Duodenal mucosa (tissue), 2 donors: ENCODE measurements around the gene SREBF1.

Source experiments
- H3K27ac ChIP-seq: one replicate; pipeline ENCODE4 v1.7.0; 2013; ENCODE audit warnings: low read depth, low read length
- H3K27me3 ChIP-seq, 2 donors: one replicate each; pipeline ENCODE4 v1.7.0; 2013; ENCODE audit warnings: low read length in 2 of 2, control low read depth in 1 of 2; ENCODE audit not compliant: insufficient read depth in 2 of 2, control insufficient read depth in 1 of 2
- H3K36me3 ChIP-seq, 2 donors: one replicate each; pipeline ENCODE4 v1.7.0; 2013; ENCODE audit warnings: low read length in 2 of 2, control low read depth in 1 of 2; ENCODE audit not compliant: insufficient read depth in 2 of 2, control insufficient read depth in 1 of 2
- H3K4me1 ChIP-seq, 2 donors: one replicate each; pipeline ENCODE4 v1.7.0; 2013; ENCODE audit warnings: low read length in 2 of 2, control low read depth in 1 of 2; ENCODE audit not compliant: insufficient read depth in 2 of 2, control insufficient read depth in 1 of 2
- H3K4me3 ChIP-seq, 2 donors: one replicate each; pipeline ENCODE4 v1.7.0; 2013; ENCODE audit warnings: low read length in 2 of 2, low read depth in 1 of 2
- H3K9ac ChIP-seq, 2 donors: one replicate each; pipeline ENCODE4 v1.7.0; 2013; ENCODE audit warnings: low read length in 2 of 2, low read depth in 1 of 2
- H3K9me3 ChIP-seq, 2 donors: one replicate each; pipeline ENCODE4 v1.7.0; 2013; ENCODE audit warnings: low read length in 2 of 2, control low read depth in 1 of 2; ENCODE audit not compliant: control insufficient read depth in 1 of 2

The SREBF1 gene

DNA sequence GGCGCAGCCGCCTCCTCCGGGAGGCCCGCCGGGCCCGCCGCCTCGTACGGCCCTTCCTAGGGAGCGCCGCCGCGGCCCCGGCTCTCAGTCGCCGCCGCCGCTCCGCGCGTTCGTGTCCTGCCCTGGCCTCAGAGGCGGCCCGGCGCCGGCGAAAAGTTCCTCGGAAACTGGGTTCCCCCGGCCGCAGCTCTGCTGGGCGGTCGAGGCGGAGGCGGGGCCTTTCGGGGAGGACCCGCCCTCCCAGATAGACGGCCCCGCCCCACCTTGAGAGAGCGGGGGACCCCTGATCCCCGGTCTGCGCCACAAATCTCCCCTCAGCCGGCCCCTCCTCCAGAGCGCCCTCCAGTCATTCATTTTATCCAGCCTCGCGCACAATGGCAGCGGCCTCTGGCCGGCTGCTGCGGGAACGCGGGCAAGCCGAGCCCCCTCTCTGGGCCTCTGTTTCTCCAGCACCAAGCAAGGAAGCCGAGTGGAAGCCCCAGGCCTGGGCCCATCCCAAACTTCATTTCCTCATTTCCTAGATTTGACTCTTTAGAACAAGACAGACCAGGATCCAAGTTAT is at the start of gene SREBF1:
Gene SREBF1, minus strand, starts transcription at position 169 of the 562 bp plus-strand sequence. CDS start 169 bp downstream, outside the sequence.
- peak within 1 kb of the TSS; percentile 68 to 88 for H3K4me3 ChIP-seq
- H3K9me3 ChIP-seq = no peaks in the 10 kb centered on the region
- peaks cover 3 to 5% of the 10 kb centered on the region in 2 donors for H3K36me3 ChIP-seq
- no peaks in the 10 kb centered on the region for H3K27me3 ChIP-seq
- peak within 1 kb of the TSS; percentile 99 for H3K27ac ChIP-seq
- peaks cover 58 to 63% of the 10 kb centered on the region in 2 donors for H3K4me1 ChIP-seq
- peak within 1 kb of the TSS; percentile 96 to 98 for H3K9ac ChIP-seq

DNA sequence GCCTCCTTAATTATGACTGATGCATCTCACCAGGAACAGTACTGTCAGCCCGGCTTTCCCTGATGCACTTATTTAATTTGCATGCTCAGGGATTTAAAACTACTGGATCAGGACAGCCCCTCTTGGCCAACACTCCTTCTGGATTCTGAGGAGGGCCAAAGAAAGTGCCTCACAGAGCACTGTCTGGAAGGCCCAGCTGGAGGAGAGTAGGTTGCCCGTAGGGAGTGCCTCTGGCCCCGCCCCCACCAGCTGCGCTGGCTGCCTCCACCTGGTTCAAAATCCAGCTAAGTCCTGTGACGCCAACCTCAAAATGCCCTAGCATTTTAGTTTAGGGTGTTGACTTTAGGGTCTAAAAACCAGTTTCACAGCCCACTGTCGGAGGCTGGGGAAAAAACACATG is 49.4 kb upstream of the SREBF1 start:
- Histone ChIP-seq H3K36me3 (peaks cover 23 to 42% of the 10 kb centered on the region in 2 donors), H3K27me3 (no peaks in the 10 kb centered on the region), H3K9ac (no peak overlapping the region), H3K27ac (no peak overlapping the region), H3K4me3 (no peak overlapping the region), H3K9me3 (no peaks in the 10 kb centered on the region), H3K4me1 (peaks cover 6 to 11% of the 10 kb centered on the region in 2 donors)

DNA sequence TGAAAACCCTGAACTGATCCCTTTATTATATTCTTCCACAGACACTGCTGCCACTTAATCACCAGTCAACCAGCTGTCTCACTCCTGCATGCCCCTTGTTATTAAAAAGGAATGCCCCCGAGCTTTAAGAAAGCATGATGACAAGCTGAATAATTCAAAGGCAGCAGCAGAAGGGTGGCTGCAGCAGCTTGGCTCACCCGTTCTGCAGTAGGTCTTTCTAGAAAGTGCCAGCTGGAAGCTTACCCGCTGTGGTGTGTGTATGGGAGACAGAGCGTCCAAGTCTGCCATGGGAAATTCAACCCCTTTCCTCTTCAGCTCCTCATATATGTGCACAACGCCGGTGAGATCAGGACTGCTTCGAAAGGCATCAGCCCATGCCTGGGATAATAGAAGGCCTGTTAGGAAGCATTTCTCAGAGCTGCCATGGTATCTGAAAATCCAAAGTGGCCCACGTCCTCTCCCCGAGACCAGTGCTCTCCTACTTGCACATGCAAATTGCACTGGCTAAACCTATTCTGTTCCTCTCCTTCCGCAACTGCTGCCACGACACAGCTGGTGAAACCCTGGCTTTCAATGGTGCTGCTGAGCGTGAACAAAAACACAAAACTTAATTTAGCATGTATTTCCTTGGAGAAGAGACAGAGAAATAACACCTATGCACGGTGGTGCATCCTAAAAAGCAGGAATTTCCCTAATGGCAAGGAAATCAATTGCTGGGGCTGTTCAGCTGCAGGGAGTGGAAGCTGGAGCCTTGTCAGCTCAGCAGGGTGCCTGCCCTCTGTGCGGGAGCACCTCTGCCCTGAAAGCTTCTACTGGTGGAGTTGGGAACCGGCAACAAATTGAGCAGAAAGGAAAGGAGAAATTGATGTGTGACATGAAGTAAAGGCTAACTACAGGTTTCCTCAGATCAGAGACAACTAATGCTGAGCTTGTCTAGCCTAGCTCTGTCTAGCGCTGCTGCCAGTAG is 47.9 kb upstream of the SREBF1 start:
- no peak overlapping the region for H3K9ac ChIP-seq
- no peak overlapping the region for H3K4me3 ChIP-seq
- H3K9me3 ChIP-seq = no peaks in the 10 kb centered on the region
- H3K4me1 ChIP-seq = peaks cover 6 to 11% of the 10 kb centered on the region in 2 donors
- no peak overlapping the region for H3K27ac ChIP-seq
- H3K36me3 ChIP-seq = peaks cover 27 to 49% of the 10 kb centered on the region in 2 donors
- no peaks in the 10 kb centered on the region for H3K27me3 ChIP-seq

DNA sequence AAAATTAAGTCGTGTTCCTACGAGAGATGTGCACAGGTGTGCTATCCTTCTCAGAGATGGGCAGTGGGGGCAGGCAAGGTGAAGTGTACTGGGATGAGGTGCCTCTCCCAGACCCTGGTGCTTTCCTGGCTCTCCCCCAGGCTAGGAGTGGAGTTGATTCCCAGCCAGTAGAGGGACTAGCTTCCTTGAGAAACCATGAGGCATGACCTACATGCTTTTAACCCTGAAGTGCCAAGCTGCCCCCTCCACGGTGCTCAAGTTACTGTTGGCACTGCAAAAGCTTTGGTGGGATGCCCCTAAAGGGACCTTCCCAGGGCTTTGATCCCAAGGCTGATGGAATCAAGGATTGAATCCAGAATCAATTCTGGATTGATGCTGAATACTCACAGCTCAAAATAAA is 47.0 kb upstream of the SREBF1 start:
- Histone ChIP-seq H3K4me3 (no peak overlapping the region), H3K9ac (no peak overlapping the region), H3K27me3 (no peaks in the 10 kb centered on the region), H3K36me3 (peaks cover 36 to 56% of the 10 kb centered on the region in 2 donors), H3K27ac (no peak overlapping the region), H3K4me1 (peaks cover 6 to 11% of the 10 kb centered on the region in 2 donors), H3K9me3 (no peaks in the 10 kb centered on the region)

DNA sequence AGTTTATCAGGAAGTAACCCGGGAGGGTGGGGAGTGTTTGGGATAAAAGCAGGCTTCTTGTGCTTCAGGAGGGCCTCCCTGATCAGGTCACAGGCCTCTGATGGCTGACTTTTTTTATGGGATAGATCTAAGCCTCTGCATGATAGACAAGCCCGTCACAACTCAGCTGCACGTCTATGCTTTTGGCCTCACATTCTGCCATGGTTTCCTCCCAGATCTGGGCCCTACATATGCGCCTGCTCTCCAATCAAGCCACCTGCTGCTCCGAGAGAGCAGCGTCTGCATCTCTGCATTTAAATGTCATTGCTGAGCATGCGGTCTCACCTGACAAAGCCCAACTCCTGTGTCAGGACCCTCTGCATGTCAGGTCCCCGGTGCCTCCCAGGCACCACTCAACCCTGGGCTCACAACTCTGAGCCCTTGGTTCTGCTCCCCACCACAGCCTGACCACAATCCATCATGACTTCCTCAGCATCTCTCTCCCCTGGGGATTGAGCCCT is 45.3 kb upstream of the SREBF1 start:
- H3K9ac ChIP-seq = no peak overlapping the region
- no peak overlapping the region for H3K27ac ChIP-seq
- H3K27me3 ChIP-seq = no peaks in the 10 kb centered on the region
- peaks cover 49 to 69% of the 10 kb centered on the region in 2 donors for H3K36me3 ChIP-seq
- H3K9me3 ChIP-seq = no peaks in the 10 kb centered on the region
- H3K4me3 ChIP-seq = no peak overlapping the region
- peaks cover 11 to 18% of the 10 kb centered on the region in 2 donors for H3K4me1 ChIP-seq

DNA sequence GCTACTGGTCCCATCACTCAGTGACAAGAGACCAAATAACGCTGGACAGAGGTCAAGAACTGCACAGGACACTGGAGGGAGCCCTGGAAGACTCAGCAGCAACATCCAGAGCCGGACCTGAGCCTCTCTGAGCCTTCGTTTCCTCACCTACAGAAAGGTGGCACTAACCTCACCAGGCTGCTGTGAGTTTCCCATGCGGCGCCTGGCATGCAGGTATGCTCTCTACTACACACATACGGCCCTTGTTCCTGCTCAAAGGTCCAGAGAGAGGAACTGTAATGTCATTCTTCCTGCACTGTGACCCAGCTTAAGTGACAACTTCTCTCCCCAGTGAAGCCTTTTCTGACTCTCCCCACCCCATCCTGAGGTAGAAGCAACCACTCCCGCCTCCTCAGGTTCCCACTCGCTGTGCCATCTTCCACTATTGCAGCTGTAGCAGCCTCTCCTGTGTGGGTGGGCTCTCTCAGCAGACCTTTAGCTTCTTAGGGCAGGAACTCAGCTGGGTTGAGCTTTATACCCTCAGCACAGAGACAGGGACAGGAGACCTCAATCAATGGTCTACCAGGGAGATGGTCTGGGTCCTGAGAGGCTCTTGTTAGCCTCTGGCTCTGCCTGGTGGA is 43.9 kb upstream of the SREBF1 start:
- Histone ChIP-seq H3K4me3 (no peak overlapping the region), H3K36me3 (peaks cover 59 to 81% of the 10 kb centered on the region in 2 donors), H3K4me1 (peaks cover 0 to 21% of the 10 kb centered on the region in 2 donors), H3K9ac (no peak overlapping the region), H3K27me3 (no peaks in the 10 kb centered on the region), H3K9me3 (no peaks in the 10 kb centered on the region), H3K27ac (no peak overlapping the region)

DNA sequence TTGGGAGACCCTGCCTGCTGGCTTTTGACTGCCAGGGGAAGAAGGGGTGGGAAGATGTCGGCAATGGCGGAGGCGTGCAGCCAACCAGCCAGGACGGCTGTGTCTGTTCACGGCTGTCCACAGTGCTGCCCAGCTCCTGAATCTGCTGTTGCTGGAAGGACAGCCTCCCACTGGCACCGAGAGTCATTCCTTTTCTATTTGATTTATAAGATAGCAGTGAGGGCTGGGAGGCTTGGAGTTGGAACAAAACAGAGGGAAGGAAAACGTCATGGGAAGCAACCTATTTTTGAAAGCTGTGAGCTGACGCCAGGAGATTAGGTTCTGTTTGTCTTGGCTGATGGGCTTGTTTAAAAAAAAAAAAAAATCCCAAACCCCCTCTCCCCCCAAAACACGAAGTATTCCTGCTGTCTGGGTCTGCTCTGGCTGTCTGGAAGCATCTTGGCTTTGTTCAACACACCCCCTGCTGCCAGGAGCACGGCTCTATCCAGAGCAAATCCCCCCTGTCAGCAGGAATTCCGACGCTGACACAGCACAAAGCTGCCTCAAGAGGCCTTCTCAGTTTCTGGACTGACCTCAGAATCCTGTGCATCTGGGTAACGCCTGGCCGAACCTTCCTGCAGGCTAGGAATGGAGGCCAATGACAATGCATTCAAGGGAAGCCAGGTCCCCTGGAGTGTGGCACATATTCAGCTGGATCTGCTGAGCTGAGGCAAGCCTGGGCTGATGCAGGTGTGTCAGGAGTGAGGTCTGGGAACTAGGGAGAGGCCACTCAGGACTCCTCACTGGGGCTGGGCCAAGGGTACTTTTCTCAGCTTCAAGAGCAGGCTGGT is 41.0 kb upstream of the SREBF1 start:
- Histone ChIP-seq H3K4me3 (no peak overlapping the region), H3K9me3 (no peaks in the 10 kb centered on the region), H3K4me1 (peaks cover 0 to 21% of the 10 kb centered on the region in 2 donors), H3K27ac (peak overlapping the region; percentile 68), H3K27me3 (no peaks in the 10 kb centered on the region), H3K36me3 (peaks cover 42 to 69% of the 10 kb centered on the region in 2 donors), H3K9ac (peak overlapping the region in 1 of 2 donors; percentile 1)

DNA sequence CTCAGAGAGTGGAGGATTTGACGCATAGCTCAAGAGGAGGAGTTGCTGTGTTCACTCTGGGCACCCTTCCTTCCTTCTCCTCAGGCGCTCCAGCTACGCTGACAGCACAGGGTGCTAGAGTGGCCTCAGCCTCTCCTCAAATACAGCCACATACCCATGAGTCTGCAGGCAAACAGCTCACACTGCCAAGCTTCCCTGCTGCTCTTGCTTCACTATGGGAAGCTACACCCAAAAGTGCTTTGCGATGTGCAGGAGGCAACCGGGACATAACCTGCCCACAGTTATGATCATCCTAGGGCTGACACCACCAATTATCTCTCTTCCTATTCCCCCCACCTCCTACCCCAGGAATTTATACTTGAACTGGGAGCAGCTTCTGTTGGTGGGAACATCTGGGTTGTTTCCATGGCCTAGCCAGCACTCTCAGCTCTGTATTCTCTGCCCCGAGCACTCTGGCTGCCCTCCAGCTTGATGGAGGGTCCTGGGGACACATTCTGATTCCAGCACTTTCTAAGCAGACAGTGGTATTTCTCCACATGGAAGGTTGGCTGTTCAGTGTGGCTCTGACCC is 40.3 kb upstream of the SREBF1 start:
- Histone ChIP-seq H3K4me1 (peaks cover 0 to 21% of the 10 kb centered on the region in 2 donors), H3K36me3 (peaks cover 36 to 62% of the 10 kb centered on the region in 2 donors), H3K4me3 (no peak overlapping the region), H3K9me3 (no peaks in the 10 kb centered on the region), H3K27me3 (no peaks in the 10 kb centered on the region), H3K27ac (peak overlapping the region; percentile 68), H3K9ac (peak overlapping the region in 1 of 2 donors; percentile 1)

DNA sequence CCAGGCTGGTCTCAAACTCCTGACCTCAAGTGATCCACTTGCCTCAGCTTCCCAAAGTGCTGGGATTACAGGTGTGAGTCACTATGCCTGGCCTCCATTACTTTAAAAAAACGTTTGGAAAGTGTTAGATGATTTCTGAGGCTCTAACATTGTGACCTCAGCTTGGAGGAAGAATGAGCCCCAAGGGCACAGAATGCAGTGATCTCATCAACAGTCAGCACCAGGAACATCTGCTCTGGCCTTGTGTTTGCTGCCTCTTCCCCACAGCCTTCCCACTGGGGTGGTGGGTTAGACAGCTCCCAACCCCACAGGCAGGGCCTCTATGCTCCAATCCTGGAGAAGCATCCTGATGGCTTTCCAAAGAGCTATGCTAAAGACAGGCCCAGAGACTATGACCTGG is 37.7 kb upstream of the SREBF1 start:
- no peaks in the 10 kb centered on the region for H3K9me3 ChIP-seq
- H3K4me1 ChIP-seq = peaks cover 0 to 21% of the 10 kb centered on the region in 2 donors
- no peak overlapping the region for H3K4me3 ChIP-seq
- H3K9ac ChIP-seq = no peak overlapping the region
- H3K27me3 ChIP-seq = no peaks in the 10 kb centered on the region
- peaks cover 30 to 46% of the 10 kb centered on the region in 2 donors for H3K36me3 ChIP-seq
- H3K27ac ChIP-seq = no peak overlapping the region
